Bronchial epithelial cell (primary cell): ENCODE measurements around the gene NLGN2. TPM values are rescaled to one million over a fixed set of nuclear protein-coding genes. Genes with fewer than 3 reads are reported as not detected.

Experiments used
- DNase-seq: peaks from one replicate; pipeline ENCODE4 v3.0.0-alpha.2; 2010; ENCODE audit warnings: low read depth
- FAIRE-seq: peaks from 2 replicates; lab custom pipeline; 2011; peaks lifted over from hg19 to GRCh38; lab: Jason Lieb, UNC
- H3K27me3 ChIP-seq: 2 replicates; pipeline ENCODE4 v1.5.1; 2011; ENCODE audit warnings: low read length; ENCODE audit not compliant: control insufficient read depth, insufficient read depth
- H3K36me3 ChIP-seq: 2 replicates; pipeline ENCODE4 v1.5.1; 2011; ENCODE audit warnings: low read length; ENCODE audit not compliant: control insufficient read depth, insufficient read depth
- H3K4me3 ChIP-seq: 2 replicates; pipeline ENCODE4 v1.5.1; 2011; ENCODE audit warnings: mild to moderate bottlenecking, low read depth, low read length, control low read depth
- CTCF ChIP-seq: IDR thresholded peaks from 2 replicates; pipeline ENCODE4 v1.5.1; 2011; ENCODE audit warnings: mild to moderate bottlenecking, moderate library complexity, low read length, control low read depth, inconsistent platforms; ENCODE audit not compliant: insufficient read depth, severe bottlenecking
- total RNA-seq: library from RNA; depleted of rRNA; stranded (reverse); fragments of >200 nt; gene quantifications from 2 replicates; pipeline ENCODE4 v1.2.1, GENCODE V29; 2014

Gene NLGN2
- total RNA-seq, 1 donor from 2014 or later: 0.79 TPM

DNA sequence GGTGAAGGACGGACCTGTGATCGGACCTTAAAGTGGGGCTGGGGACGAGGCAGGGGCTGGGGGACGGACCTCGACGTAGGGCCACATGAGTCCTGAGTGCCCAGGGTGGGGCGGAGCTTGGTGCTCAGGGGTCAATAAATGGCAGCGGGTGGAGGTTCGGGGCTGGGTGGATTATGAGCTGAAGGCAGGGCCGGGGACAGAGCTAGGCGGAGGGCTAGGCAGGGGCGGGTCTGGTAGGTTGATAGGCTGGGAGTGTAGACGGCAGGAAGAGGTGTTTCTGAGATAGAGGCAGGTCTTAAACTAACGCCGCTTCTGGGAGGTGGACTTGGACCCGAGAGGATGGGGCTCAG, 37.9 kb downstream of the NLGN2 start:
- Histone ChIP-seq H3K4me3 (peak overlapping the region; percentile 36), H3K27me3 (no peaks in the 10 kb centered on the region), H3K36me3 (peaks cover 2% of the 10 kb centered on the region)
- TF ChIP-seq CTCF: no peak
- DNase-seq (peak; percentile 37), FAIRE-seq (no peak)

GRCh38 chr17:7448461-7448860, 40.8 kb downstream of the NLGN2 start:
- H3K36me3 ChIP-seq: peaks cover 1% of the 10 kb centered on the region
- TF ChIP-seq CTCF: no peak
- FAIRE-seq (no peak), DNase-seq (no peak)
- no peak overlapping the region for H3K4me3 ChIP-seq
- H3K27me3 ChIP-seq: no peaks in the 10 kb centered on the region

DNA sequence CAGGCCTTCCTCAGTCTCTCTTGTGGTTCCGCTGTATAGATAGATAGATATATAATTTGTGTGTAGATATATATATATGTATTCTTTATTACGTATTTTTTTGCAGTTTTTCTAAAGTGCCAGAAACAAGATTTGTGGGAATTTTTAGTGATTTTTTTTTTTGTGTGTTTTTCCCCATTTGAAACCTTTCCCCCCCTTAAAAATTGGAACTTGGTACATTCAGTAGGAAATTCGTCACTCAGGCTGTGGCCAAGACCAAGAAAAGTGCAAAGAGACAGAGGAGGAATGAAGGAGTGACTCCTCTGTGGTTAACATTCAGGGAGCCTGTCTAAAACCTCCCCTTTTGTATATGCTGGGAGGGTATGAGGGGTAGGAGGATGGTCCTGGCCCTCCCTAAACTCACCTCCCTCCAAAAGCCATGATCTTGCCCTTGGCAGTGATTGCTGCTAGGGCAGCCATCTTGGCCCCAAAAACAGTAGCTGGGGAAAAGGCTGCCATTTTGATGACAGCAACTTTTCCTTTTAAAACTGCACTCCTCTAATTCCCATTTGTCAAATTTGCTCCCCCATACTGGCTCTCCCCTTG, 52.4 kb downstream of the NLGN2 start:
- no peak for TF ChIP-seq CTCF
- peaks cover 10% of the 10 kb centered on the region for H3K36me3 ChIP-seq
- FAIRE-seq: no peak

DNA sequence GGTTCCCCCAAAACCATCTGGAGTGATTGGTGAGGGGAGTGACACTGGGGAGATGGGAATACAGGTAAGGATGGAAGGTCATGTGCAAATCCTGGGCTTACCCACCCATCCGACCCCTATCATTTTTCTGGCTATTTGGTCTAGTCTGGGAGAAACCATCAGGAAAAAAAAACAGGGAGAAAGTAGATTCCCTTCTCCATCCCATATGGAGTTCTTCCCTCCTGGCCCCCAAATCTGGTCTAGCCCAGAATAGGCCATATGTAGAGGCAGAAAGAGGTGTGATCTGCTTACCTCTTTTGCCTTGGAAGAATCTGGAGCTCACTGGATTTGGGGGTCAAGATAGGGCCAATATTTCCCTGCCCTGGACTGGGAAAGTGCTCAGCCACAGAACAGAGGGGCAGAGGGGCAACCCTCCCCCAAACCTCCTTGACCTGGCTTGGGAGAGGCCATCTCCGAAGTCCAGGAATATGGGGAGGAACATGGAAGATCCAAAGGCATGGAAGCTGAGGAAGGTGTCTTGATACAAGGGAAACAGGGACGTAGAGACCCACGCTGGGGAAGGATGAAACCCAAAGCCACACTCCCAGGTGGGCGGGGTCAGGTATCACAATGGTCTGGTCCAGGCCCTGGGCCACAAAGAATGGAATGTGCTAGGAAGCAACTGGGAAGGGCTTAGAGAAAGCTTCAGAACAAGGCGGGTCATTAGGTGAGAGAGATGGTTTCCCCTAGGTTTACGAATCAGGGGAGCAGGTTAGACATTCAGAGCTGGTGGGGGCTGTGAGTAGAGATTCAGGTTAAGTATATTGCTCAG, 53.4 kb downstream of the NLGN2 start:
- H3K4me3 ChIP-seq: no peak overlapping the region
- DNase-seq: no peak
- H3K27me3 ChIP-seq: no peaks in the 10 kb centered on the region
- H3K36me3 ChIP-seq: peaks cover 13% of the 10 kb centered on the region
- FAIRE-seq: no peak
- TF ChIP-seq CTCF: no peak

More for the DNA sequence above, 52.4 kb downstream of the NLGN2 start:
- no peak overlapping the region for H3K4me3 ChIP-seq
- H3K27me3 ChIP-seq: no peaks in the 10 kb centered on the region
- DNase-seq: no peak

DNA sequence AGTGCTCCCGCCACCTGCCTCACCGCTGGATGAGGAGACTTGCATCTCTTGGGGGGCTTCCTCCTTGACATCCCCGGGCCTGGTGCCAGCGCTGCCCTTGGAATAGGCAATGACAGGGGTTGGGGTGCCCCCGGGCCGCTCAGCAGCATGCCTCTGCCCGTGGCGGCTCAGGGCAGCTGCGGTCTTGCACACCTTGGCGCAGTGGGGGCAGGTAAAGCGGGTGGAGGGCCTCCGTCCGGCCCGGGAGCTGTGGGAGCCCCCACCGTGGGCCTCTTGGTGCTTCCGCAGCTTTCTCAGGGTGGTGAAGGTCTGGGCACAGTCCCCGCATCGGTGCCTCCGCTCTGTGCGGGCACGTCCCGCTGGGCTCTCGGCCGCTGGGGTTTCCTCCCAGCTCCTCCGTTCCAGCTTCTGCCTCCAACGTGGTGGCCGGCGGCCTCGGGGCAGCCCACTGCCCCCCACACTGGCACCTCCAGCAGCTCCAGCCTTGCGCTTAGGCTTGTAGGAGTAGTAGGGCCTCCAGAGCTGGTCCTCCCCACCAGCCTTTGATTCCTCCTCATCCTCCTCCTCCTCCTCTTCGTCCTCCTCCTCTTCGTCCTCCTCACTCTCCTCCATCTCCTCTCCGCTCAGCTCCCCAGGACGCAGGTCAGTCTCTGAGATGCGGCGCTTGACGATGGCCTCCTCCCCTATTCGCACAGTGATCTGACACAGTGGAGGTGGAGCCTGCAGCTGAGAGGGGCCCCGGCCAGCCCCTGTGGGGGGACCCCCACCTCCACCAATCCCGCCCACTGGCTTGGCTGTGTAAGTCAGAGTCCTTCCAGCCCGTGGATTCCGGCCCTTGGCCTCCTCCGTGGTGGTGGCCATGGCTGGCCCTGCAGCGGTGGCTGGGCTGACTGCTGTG, 55.1 kb downstream of the NLGN2 start:
- TF ChIP-seq CTCF: no peak
- Histone ChIP-seq H3K36me3 (peaks cover 21% of the 10 kb centered on the region), H3K4me3 (no peak overlapping the region), H3K27me3 (no peaks in the 10 kb centered on the region)
- FAIRE-seq (no peak), DNase-seq (no peak)
